GM23338 (cell line): ENCODE results near the gene NID1. TPM values are rescaled to one million over a fixed set of nuclear protein-coding genes. Genes with fewer than 3 reads are reported as not detected.

Experiments used
- ATAC-seq: fragments of 200-7000 bp; cut with Tn5 transposase; 3 replicates; pipeline ENCODE4 v1.9.1; 2020
- DNase-seq: peaks from one replicate; pipeline ENCODE4 v3.0.0-alpha.2; 2015; ENCODE audit warnings: low spot score
- H2AFZ ChIP-seq: fragments of 200-600 bp; sonication (generic); 2 replicates; pipeline ENCODE4 v1.8.0; 2016; ENCODE audit warnings: antibody characterized with exemption, mild to moderate bottlenecking, moderate library complexity
- H3F3A ChIP-seq: fragments of 200-600 bp; sonication (generic); replicated peaks from 2 replicates; pipeline ENCODE4 v1.8.0; 2017; ENCODE audit warnings: antibody characterized with exemption, mixed run types, low read depth
- H3K27ac ChIP-seq: fragments of 200-600 bp; sonication (generic); 2 replicates; pipeline ENCODE4 v1.6.1; 2016; ENCODE audit warnings: low read depth
- H3K27me3 ChIP-seq: fragments of 200-600 bp; sonication (generic); 2 replicates; pipeline ENCODE4 v1.8.0; 2016; ENCODE audit warnings: mild to moderate bottlenecking, mixed run types, moderate library complexity; ENCODE audit not compliant: insufficient read depth
- H3K36me3 ChIP-seq: fragments of 200-600 bp; sonication (generic); 2 replicates; pipeline ENCODE4 v1.8.0; 2016; ENCODE audit warnings: mild to moderate bottlenecking; ENCODE audit not compliant: insufficient read depth
- H3K4me1 ChIP-seq: fragments of 200-600 bp; sonication (generic); 2 replicates; pipeline ENCODE4 v1.8.0; 2016; ENCODE audit warnings: mild to moderate bottlenecking, moderate library complexity; ENCODE audit not compliant: insufficient read depth
- H3K4me2 ChIP-seq: fragments of 200-600 bp; sonication (generic); 2 replicates; pipeline ENCODE4 v1.7.1; 2017; ENCODE audit warnings: mixed run types
- H3K4me3 ChIP-seq: fragments of 200-600 bp; sonication (generic); 2 replicates; pipeline ENCODE4 v1.6.1; 2016; ENCODE audit warnings: mixed run types
- H3K79me2 ChIP-seq: fragments of 200-600 bp; sonication (generic); replicated peaks from 2 replicates; pipeline ENCODE4 v1.8.0; 2017; ENCODE audit warnings: mild to moderate bottlenecking; ENCODE audit not compliant: insufficient read depth
- H3K9me2 ChIP-seq: fragments of 200-600 bp; sonication (generic); 2 replicates; pipeline ENCODE4 v1.8.0; 2017; ENCODE audit not compliant: insufficient read depth
- H4K20me1 ChIP-seq: fragments of 200-600 bp; sonication (generic); replicated peaks from 2 replicates; pipeline ENCODE4 v1.8.0; 2017; ENCODE audit warnings: mild to moderate bottlenecking; ENCODE audit not compliant: insufficient read depth
- H3K27ac Mint-ChIP-seq: 2 replicates; pipeline ENCODE4 v1.8.0; 2020; ENCODE audit warnings: inconsistent platforms, mild to moderate bottlenecking, moderate library complexity, mixed read lengths
- H3K27me3 Mint-ChIP-seq: 3 replicates; pipeline ENCODE4 v1.8.0; 2022; ENCODE audit warnings: low read depth, mild to moderate bottlenecking, moderate library complexity, mixed read lengths, inconsistent platforms; ENCODE audit not compliant: insufficient read depth, poor library complexity
- H3K36me3 Mint-ChIP-seq: 3 replicates; pipeline ENCODE4 v1.8.0; 2021; ENCODE audit warnings: low read depth, mild to moderate bottlenecking, inconsistent platforms, moderate library complexity, mixed read lengths
- H3K4me1 Mint-ChIP-seq: 3 replicates; pipeline ENCODE4 v1.8.0; 2020; ENCODE audit warnings: mild to moderate bottlenecking, inconsistent platforms, mixed read lengths
- H3K4me3 Mint-ChIP-seq: 3 replicates; pipeline ENCODE4 v1.8.0; 2021; ENCODE audit warnings: moderate library complexity, mild to moderate bottlenecking, inconsistent platforms, mixed read lengths
- H3K9me3 Mint-ChIP-seq: 3 replicates; pipeline ENCODE4 v1.8.0; 2020; ENCODE audit warnings: moderate library complexity, mild to moderate bottlenecking, inconsistent platforms, mixed read lengths
- CREB1 ChIP-seq: fragments of 250-450 bp; sonication (Bioruptor Pico); IDR thresholded peaks from 2 replicates; pipeline ENCODE4 v1.5.0; 2020; ENCODE audit warnings: low read depth, mild to moderate bottlenecking, moderate library complexity
- CTCF ChIP-seq, 2 experiments: fragments of 200-600 bp in 1 of 2; sonication (generic) in 1 of 2; conservative IDR thresholded peaks; 2 replicates each; pipeline versions ENCODE4 v1.5.1 to v1.6.1; 2016 to 2017; ENCODE audit warnings: antibody characterized with exemption in 2 of 2, low read depth in 2 of 2, mild to moderate bottlenecking in 2 of 2, moderate library complexity in 1 of 2
- EZH2 ChIP-seq: fragments of 200-600 bp; sonication (generic); IDR thresholded peaks from one replicate; pipeline ENCODE4 v1.8.0; 2017; ENCODE audit warnings: antibody characterized with exemption, mild to moderate bottlenecking, low read depth; ENCODE audit not compliant: unreplicated experiment
- EZH2phosphoT487 ChIP-seq: fragments of 200-600 bp; sonication (generic); IDR thresholded peaks from one replicate; pipeline ENCODE4 v1.8.1; 2018; ENCODE audit warnings: antibody characterized with exemption; ENCODE audit not compliant: unreplicated experiment
- JUNB ChIP-seq: IDR thresholded peaks from one replicate; pipeline ENCODE4 v1.6.1; 2016; ENCODE audit warnings: antibody characterized with exemption; ENCODE audit not compliant: unreplicated experiment
- NANOG ChIP-seq: IDR thresholded peaks from 2 replicates; pipeline ENCODE4 v1.6.1; 2016; ENCODE audit warnings: antibody characterized with exemption, borderline replicate concordance
- POLR2AphosphoS5 ChIP-seq: IDR thresholded peaks from 2 replicates; pipeline ENCODE4 v1.6.1; 2016; ENCODE audit warnings: antibody characterized with exemption, low read depth
- REST ChIP-seq: IDR thresholded peaks from one replicate; pipeline ENCODE4 v1.6.1; 2018; ENCODE audit warnings: antibody characterized with exemption; ENCODE audit not compliant: unreplicated experiment
- STAT1 ChIP-seq: IDR thresholded peaks from one replicate; pipeline ENCODE4 v1.6.1; 2016; ENCODE audit warnings: antibody characterized with exemption; ENCODE audit not compliant: unreplicated experiment
- ZNF114 ChIP-seq: fragments of 250-450 bp; sonication (Bioruptor Pico); IDR thresholded peaks from 2 replicates; pipeline ENCODE4 v1.5.0; 2020; ENCODE audit warnings: mild to moderate bottlenecking, moderate library complexity
- ZNF331 ChIP-seq: fragments of 250-450 bp; sonication (Bioruptor Pico); IDR thresholded peaks from 2 replicates; pipeline ENCODE4 v1.5.0; 2020; ENCODE audit warnings: low read depth, mild to moderate bottlenecking, moderate library complexity
- ZNF462 ChIP-seq: fragments of 250-450 bp; sonication (Bioruptor Pico); IDR thresholded peaks from 2 replicates; pipeline ENCODE4 v1.5.0; 2020; ENCODE audit warnings: mild to moderate bottlenecking, moderate library complexity
- polyA plus RNA-seq: library from polyadenylated mRNA; unstranded; fragments of >200 nt; fragmentation: Nextera tagmentation; extraction: Ambion mirVana; gene quantifications from 2 replicates; pipeline ENCODE4 v1.2.1, GENCODE V29; 2016
- total RNA-seq: library from RNA; depleted of rRNA; stranded (reverse); fragments of >200 nt; shearing (Covaris generic); gene quantifications from 2 replicates; pipeline ENCODE4 v1.2.3, GENCODE V29; 2014
- TF ChIP-seq, protein P1 (sequence below): IDR thresholded peaks from 2 replicates; pipeline ENCODE4 v1.6.1; 2016; ENCODE audit warnings: antibody characterized with exemption

The NID1 gene
- total and polyA plus RNA-seq, 2 experiments from 2014 or later = 7.1 to 32.5 TPM

- H3K9me3 Mint-ChIP-seq = no peaks in the 10 kb centered on the region
- no peak for ATAC-seq
These were observed 16.8 kb upstream of the NID1 start for GRCh38 chr1:236081546-236082227.

More at GRCh38 chr1:236081546-236082227, 16.8 kb upstream of the NID1 start:
- no peaks in the 10 kb centered on the region for H4K20me1 ChIP-seq
- H3K27me3 ChIP-seq = no peaks in the 10 kb centered on the region
- H3K27ac ChIP-seq = no peak overlapping the region
- H3K36me3 ChIP-seq = no peaks in the 10 kb centered on the region
- no peaks in the 10 kb centered on the region for H3K79me2 ChIP-seq
- no peaks in the 10 kb centered on the region for H3K9me2 ChIP-seq
- DNase-seq = no peak
- no peaks in the 10 kb centered on the region for H3F3A ChIP-seq
- H3K4me2 ChIP-seq = no peak overlapping the region
- H3K4me1 ChIP-seq = no peaks in the 10 kb centered on the region
- Mint-ChIP-seq H3K27ac (no peak overlapping the region), H3K36me3 (no peaks in the 10 kb centered on the region), H3K4me1 (0 out of 3 replicates have a peak, but pooled peaks cover 3% of the 10 kb centered on the region), H3K4me3 (no peak overlapping the region), H3K27me3 (peaks cover 8% of the 10 kb centered on the region)
- no peak overlapping the region; the same call in 1 of the 2 replicates for H2AFZ ChIP-seq
- TF ChIP-seq NANOG (no peak), EZH2phosphoT487 (no peak), ZNF114 (no peak), CREB1 (no peak), REST (no peak), CTCF (conservative IDR thresholded peaks at IDR 0.05; ENCODE audit: low read depth in 2 of 2) (no peak), JUNB (no peak), STAT1 (no peak), ZNF331 (CRISPR knock-in tag) (no peak), POLR2AphosphoS5 (no peak), ZNF462 (no peak), EZH2 (no peak)
- TF ChIP-seq, protein P1, sequence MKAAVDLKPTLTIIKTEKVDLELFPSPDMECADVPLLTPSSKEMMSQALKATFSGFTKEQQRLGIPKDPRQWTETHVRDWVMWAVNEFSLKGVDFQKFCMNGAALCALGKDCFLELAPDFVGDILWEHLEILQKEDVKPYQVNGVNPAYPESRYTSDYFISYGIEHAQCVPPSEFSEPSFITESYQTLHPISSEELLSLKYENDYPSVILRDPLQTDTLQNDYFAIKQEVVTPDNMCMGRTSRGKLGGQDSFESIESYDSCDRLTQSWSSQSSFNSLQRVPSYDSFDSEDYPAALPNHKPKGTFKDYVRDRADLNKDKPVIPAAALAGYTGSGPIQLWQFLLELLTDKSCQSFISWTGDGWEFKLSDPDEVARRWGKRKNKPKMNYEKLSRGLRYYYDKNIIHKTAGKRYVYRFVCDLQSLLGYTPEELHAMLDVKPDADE = no peak
- no peak overlapping the region for H3K4me3 ChIP-seq
